ENCODE data around the gene TBC1D23.

The TBC1D23 gene

DNA sequence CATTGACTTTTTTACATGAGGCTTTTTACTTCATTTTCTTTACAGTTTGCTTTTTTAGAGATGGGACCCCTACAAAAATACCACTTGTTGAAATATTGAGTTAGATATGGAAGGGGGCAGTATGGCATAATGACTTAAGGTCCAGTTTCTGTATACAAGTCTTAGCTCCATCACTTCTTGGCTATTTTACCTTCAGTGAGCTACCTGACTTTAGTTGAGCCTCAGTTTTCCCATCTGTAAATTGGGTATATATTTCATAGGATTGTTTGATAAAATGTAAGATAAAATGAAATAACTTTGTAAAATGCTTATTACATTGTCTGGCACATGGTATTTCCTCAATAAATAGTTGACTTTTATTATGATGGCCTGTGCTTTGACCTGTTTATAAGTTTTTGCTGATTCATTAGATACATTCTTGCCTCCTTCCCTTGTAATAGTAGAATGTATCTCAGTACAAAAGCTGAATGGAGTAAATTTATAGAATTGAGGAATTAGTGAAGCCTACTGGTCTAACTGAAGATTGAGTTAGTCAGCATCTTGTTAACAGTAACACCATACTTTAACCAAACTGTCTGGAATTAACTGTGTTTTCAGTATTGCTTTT, 27.6 kb downstream of the TBC1D23 start:
- no peak overlapping the region for H3K27ac ChIP-seq (replicated peaks; ENCODE audit: low read length)
- DNase-seq (ENCODE audit: low spot score) = no peak
- no peak overlapping the region for H4K8ac ChIP-seq (ENCODE audit: low read depth, low read length)
- no peaks in the 10 kb centered on the region for H3K27me3 ChIP-seq (ENCODE audit: control insufficient read depth in 3 of 3, insufficient read depth in 3 of 3, low read depth in 1 of 3, low read length in 3 of 3)
- no peak overlapping the region for H3K18ac ChIP-seq (ENCODE audit: low read length)
- H2BK120ac ChIP-seq (ENCODE audit: low read depth, low read length) = no peak overlapping the region
- H2AFZ ChIP-seq (ENCODE audit: low read length) = no peak overlapping the region
- no peak overlapping the region for H2BK12ac ChIP-seq (ENCODE audit: low read length)
- no peak overlapping the region for H3K9ac ChIP-seq (ENCODE audit: low read depth, low read length, poor library complexity)
- no peaks in the 10 kb centered on the region for H3K4me1 ChIP-seq (ENCODE audit: control insufficient read depth in 2 of 2, insufficient read depth in 1 of 2, low read depth in 1 of 2, low read length in 2 of 2)
- no peak overlapping the region for H4K91ac ChIP-seq (ENCODE audit: low read depth, low read length, poor library complexity)
- no peak overlapping the region for H3K4me3 ChIP-seq (ENCODE audit: low read length in 2 of 2)
- H3K36me3 ChIP-seq (replicated peaks in 1 of 2; ENCODE audit: control insufficient read depth in 2 of 2, insufficient read depth in 2 of 2, low read length in 2 of 2) = peaks cover 0 to 33% of the 10 kb centered on the region in 2 donors
- no peak overlapping the region for H3K14ac ChIP-seq (ENCODE audit: low read length)
- H2BK15ac ChIP-seq (ENCODE audit: low read length) = no peak overlapping the region
- H3K4ac ChIP-seq (ENCODE audit: low read length) = no peak overlapping the region
- H3K9me3 ChIP-seq (replicated peaks in 1 of 2; ENCODE audit: control insufficient read depth in 2 of 2, insufficient read depth in 1 of 2, low read depth in 1 of 2, low read length in 2 of 2) = no peaks in the 10 kb centered on the region
- no peak overlapping the region for H3K4me2 ChIP-seq (ENCODE audit: insufficient read depth, low read length, poor library complexity, severe bottlenecking)
- no peaks in the 10 kb centered on the region for H3K79me1 ChIP-seq (ENCODE audit: low read depth, low read length)
- no peak overlapping the region for H2BK5ac ChIP-seq (ENCODE audit: low read length)
- no peak overlapping the region for H3K23ac ChIP-seq (ENCODE audit: low read depth, low read length, poor library complexity)
- no peak overlapping the region for H2AK5ac ChIP-seq (ENCODE audit: low read depth, low read length)

DNA sequence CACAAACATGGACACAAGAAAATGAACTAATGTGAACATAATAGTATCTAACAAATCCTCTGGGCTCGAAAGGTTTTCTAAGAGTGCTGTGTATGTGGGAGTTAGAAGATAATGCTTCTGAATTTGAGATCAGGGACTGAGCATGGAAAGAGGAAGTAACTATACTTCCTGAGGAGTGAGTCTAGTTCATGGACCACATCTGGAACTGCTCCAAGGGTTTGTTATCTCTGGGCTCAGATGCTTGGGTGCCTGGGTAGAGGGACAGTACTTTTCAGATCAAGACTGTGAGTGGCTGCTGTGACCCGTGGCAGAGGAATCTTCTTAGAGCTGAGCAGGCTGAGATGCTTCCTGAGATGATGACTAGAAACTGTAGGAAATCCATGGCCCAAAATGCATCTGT, 28.5 kb downstream of the TBC1D23 start:
- Histone ChIP-seq H2BK12ac (ENCODE audit: low read length) (no peak overlapping the region), H4K91ac (ENCODE audit: low read depth, low read length, poor library complexity) (no peak overlapping the region), H2AFZ (ENCODE audit: low read length) (no peak overlapping the region), H2BK5ac (ENCODE audit: low read length) (no peak overlapping the region), H3K27ac (replicated peaks; ENCODE audit: low read length) (no peak overlapping the region), H3K27me3 (ENCODE audit: control insufficient read depth in 3 of 3, insufficient read depth in 3 of 3, low read depth in 1 of 3, low read length in 3 of 3) (no peaks in the 10 kb centered on the region), H3K4me3 (ENCODE audit: low read length in 2 of 2) (no peak overlapping the region), H3K4me2 (ENCODE audit: insufficient read depth, low read length, poor library complexity, severe bottlenecking) (no peak overlapping the region), H3K79me1 (ENCODE audit: low read depth, low read length) (no peaks in the 10 kb centered on the region), H2BK120ac (ENCODE audit: low read depth, low read length) (no peak overlapping the region), H3K14ac (ENCODE audit: low read length) (no peak overlapping the region), H3K9me3 (replicated peaks in 1 of 2; ENCODE audit: control insufficient read depth in 2 of 2, insufficient read depth in 1 of 2, low read depth in 1 of 2, low read length in 2 of 2) (no peaks in the 10 kb centered on the region), H3K18ac (ENCODE audit: low read length) (no peak overlapping the region), H3K4me1 (ENCODE audit: control insufficient read depth in 2 of 2, insufficient read depth in 1 of 2, low read depth in 1 of 2, low read length in 2 of 2) (no peaks in the 10 kb centered on the region), H2AK5ac (ENCODE audit: low read depth, low read length) (no peak overlapping the region), H3K9ac (ENCODE audit: low read depth, low read length, poor library complexity) (no peak overlapping the region), H4K8ac (ENCODE audit: low read depth, low read length) (no peak overlapping the region), H3K23ac (ENCODE audit: low read depth, low read length, poor library complexity) (no peak overlapping the region), H3K4ac (ENCODE audit: low read length) (no peak overlapping the region), H3K36me3 (replicated peaks in 1 of 2; ENCODE audit: control insufficient read depth in 2 of 2, insufficient read depth in 2 of 2, low read length in 2 of 2) (peaks cover 0 to 30% of the 10 kb centered on the region in 2 donors), H2BK15ac (ENCODE audit: low read length) (no peak overlapping the region)
- no peak for DNase-seq (ENCODE audit: low spot score)
- no CpG with 5 or more reads among the region's 2 CpGs for WGBS, 2 donors (ENCODE audit: extremely low coverage in 2 of 2, insufficient read length in 2 of 2, insufficient replicate concordance in 1 of 2)

GRCh38 chr3:100295089-100295488, 34.3 kb downstream of the TBC1D23 start:
- Histone ChIP-seq H3K27me3 (ENCODE audit: control insufficient read depth in 3 of 3, insufficient read depth in 3 of 3, low read depth in 1 of 3, low read length in 3 of 3) (no peaks in the 10 kb centered on the region), H4K91ac (ENCODE audit: low read depth, low read length, poor library complexity) (no peak overlapping the region), H3K9ac (ENCODE audit: low read depth, low read length, poor library complexity) (no peak overlapping the region), H3K27ac (replicated peaks; ENCODE audit: low read length) (no peak overlapping the region), H3K18ac (ENCODE audit: low read length) (no peak overlapping the region), H2AK5ac (ENCODE audit: low read depth, low read length) (no peak overlapping the region), H3K4ac (ENCODE audit: low read length) (no peak overlapping the region), H3K4me1 (ENCODE audit: control insufficient read depth in 2 of 2, insufficient read depth in 1 of 2, low read depth in 1 of 2, low read length in 2 of 2) (no peaks in the 10 kb centered on the region), H2BK15ac (ENCODE audit: low read length) (no peak overlapping the region), H3K79me1 (ENCODE audit: low read depth, low read length) (no peaks in the 10 kb centered on the region), H2AFZ (ENCODE audit: low read length) (no peak overlapping the region), H2BK5ac (ENCODE audit: low read length) (no peak overlapping the region), H3K23ac (ENCODE audit: low read depth, low read length, poor library complexity) (no peak overlapping the region), H3K4me3 (ENCODE audit: low read length in 2 of 2) (no peak overlapping the region), H4K8ac (ENCODE audit: low read depth, low read length) (no peak overlapping the region), H3K14ac (ENCODE audit: low read length) (no peak overlapping the region), H2BK12ac (ENCODE audit: low read length) (no peak overlapping the region), H3K4me2 (ENCODE audit: insufficient read depth, low read length, poor library complexity, severe bottlenecking) (no peak overlapping the region), H3K9me3 (replicated peaks in 1 of 2; ENCODE audit: control insufficient read depth in 2 of 2, insufficient read depth in 1 of 2, low read depth in 1 of 2, low read length in 2 of 2) (no peaks in the 10 kb centered on the region), H2BK120ac (ENCODE audit: low read depth, low read length) (no peak overlapping the region), H3K36me3 (replicated peaks in 1 of 2; ENCODE audit: control insufficient read depth in 2 of 2, insufficient read depth in 2 of 2, low read length in 2 of 2) (peaks cover 0 to 64% of the 10 kb centered on the region in 2 donors)
- DNase-seq (ENCODE audit: low spot score) = no peak
- WGBS, 2 donors (ENCODE audit: extremely low coverage in 2 of 2, insufficient read length in 2 of 2, insufficient replicate concordance in 1 of 2) = no CpG with 5 or more reads among the region's 1 CpG

DNA sequence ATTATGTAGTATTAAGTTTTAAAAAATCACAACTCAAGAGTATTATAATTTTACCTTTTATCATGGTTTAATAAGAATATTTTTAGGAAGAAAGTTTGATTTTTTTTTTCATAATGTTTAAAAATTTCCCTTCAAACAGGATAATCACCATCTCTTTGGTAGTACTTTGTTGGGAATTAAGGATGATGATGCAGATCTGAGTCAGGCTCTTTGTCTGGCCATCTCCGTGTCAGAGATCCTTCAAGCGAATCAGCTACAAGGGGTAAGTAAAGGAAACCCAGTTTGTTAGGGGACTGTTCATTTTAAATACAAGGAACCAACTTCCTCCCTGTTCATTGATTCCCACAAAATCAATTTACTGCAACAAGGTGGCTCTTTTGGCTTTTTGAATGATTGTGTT, 37.0 kb downstream of the TBC1D23 start:
- H3K27me3 ChIP-seq (ENCODE audit: control insufficient read depth in 3 of 3, insufficient read depth in 3 of 3, low read depth in 1 of 3, low read length in 3 of 3) = no peaks in the 10 kb centered on the region
- H4K8ac ChIP-seq (ENCODE audit: low read depth, low read length) = no peak overlapping the region
- no peak overlapping the region for H2AFZ ChIP-seq (ENCODE audit: low read length)
- no peak overlapping the region for H3K4ac ChIP-seq (ENCODE audit: low read length)
- no peak for DNase-seq (ENCODE audit: low spot score)
- H3K79me1 ChIP-seq (ENCODE audit: low read depth, low read length) = no peaks in the 10 kb centered on the region
- no peak overlapping the region for H2BK5ac ChIP-seq (ENCODE audit: low read length)
- no peak overlapping the region for H2BK15ac ChIP-seq (ENCODE audit: low read length)
- no peaks in the 10 kb centered on the region for H3K4me1 ChIP-seq (ENCODE audit: control insufficient read depth in 2 of 2, insufficient read depth in 1 of 2, low read depth in 1 of 2, low read length in 2 of 2)
- H3K23ac ChIP-seq (ENCODE audit: low read depth, low read length, poor library complexity) = no peak overlapping the region
- H3K27ac ChIP-seq (replicated peaks; ENCODE audit: low read length) = no peak overlapping the region
- H3K9ac ChIP-seq (ENCODE audit: low read depth, low read length, poor library complexity) = no peak overlapping the region
- H2AK5ac ChIP-seq (ENCODE audit: low read depth, low read length) = no peak overlapping the region
- H3K4me2 ChIP-seq (ENCODE audit: insufficient read depth, low read length, poor library complexity, severe bottlenecking) = no peak overlapping the region
- no peak overlapping the region for H3K4me3 ChIP-seq (ENCODE audit: low read length in 2 of 2)
- WGBS, 2 donors (ENCODE audit: extremely low coverage in 2 of 2, insufficient read length in 2 of 2, insufficient replicate concordance in 1 of 2) = no CpG with 5 or more reads among the region's 2 CpGs
- no peak overlapping the region for H4K91ac ChIP-seq (ENCODE audit: low read depth, low read length, poor library complexity)
- H3K18ac ChIP-seq (ENCODE audit: low read length) = no peak overlapping the region
- no peaks in the 10 kb centered on the region for H3K9me3 ChIP-seq (replicated peaks in 1 of 2; ENCODE audit: control insufficient read depth in 2 of 2, insufficient read depth in 1 of 2, low read depth in 1 of 2, low read length in 2 of 2)
- H2BK120ac ChIP-seq (ENCODE audit: low read depth, low read length) = no peak overlapping the region
- peaks cover 0 to 71% of the 10 kb centered on the region in 2 donors for H3K36me3 ChIP-seq (replicated peaks in 1 of 2; ENCODE audit: control insufficient read depth in 2 of 2, insufficient read depth in 2 of 2, low read length in 2 of 2)
- H2BK12ac ChIP-seq (ENCODE audit: low read length) = no peak overlapping the region
- H3K14ac ChIP-seq (ENCODE audit: low read length) = no peak overlapping the region
